Choroid plexus epithelial cell (primary cell): Measurements from ENCODE around the gene AGPAT3.
"Not testable (repeated sequence)": the region's sequence is repeated elsewhere in the genome, so short reads cannot be mapped to it uniquely, and the experiment has no call there.

Source experiments
- DNase-seq: peaks from one replicate; pipeline ENCODE4 v3.0.0-alpha.2; 2010; ENCODE audit warnings: low read depth
- H3K4me3 ChIP-seq: 2 replicates; pipeline ENCODE4 v1.5.1; 2011; ENCODE audit warnings: low read depth, mild to moderate bottlenecking, control low read depth, low read length, moderate library complexity
- CTCF ChIP-seq: conservative IDR thresholded peaks from 2 replicates; pipeline ENCODE4 v1.5.1; 2011; ENCODE audit warnings: low read depth, mild to moderate bottlenecking, control low read depth, inconsistent platforms, low read length, moderate library complexity

Gene AGPAT3

GRCh38 chr21:43820466-43820865 is 44.6 kb upstream of the AGPAT3 start:
- no peak for DNase-seq
- H3K4me3 ChIP-seq, result no peak overlapping the region
- no peak for TF ChIP-seq CTCF

GRCh38 chr21:43822166-43822565 is 42.9 kb upstream of the AGPAT3 start:
- DNase-seq, H3K4me3 ChIP-seq: not testable (repeated sequence)

- not testable (repeated sequence) for DNase-seq, H3K4me3 ChIP-seq
These were observed 42.3 kb upstream of the AGPAT3 start for GRCh38 chr21:43822741-43823140.

GRCh38 chr21:43824333-43825241 is 40.4 kb upstream of the AGPAT3 start:
- no peak for TF ChIP-seq CTCF
- DNase-seq, result peak; percentile 60
- no peak overlapping the region for H3K4me3 ChIP-seq

- no peak for DNase-seq
- H3K4me3 ChIP-seq, result no peak overlapping the region
- TF ChIP-seq CTCF, result no peak
These were observed 39.6 kb upstream of the AGPAT3 start for GRCh38 chr21:43825242-43825935.

- no peak overlapping the region for H3K4me3 ChIP-seq
- peak; percentile 35 for DNase-seq
- TF ChIP-seq CTCF, result peak; percentile 4
These were observed 38.9 kb upstream of the AGPAT3 start for GRCh38 chr21:43825936-43826622.

- TF ChIP-seq CTCF, result no peak
- no peak for DNase-seq
- H3K4me3 ChIP-seq, result no peak overlapping the region
These were observed 38.4 kb upstream of the AGPAT3 start for GRCh38 chr21:43826623-43826974.
